ENCODE results near the gene PLN.

The PLN gene

GRCh38 chr6:118522422-118522821 is 25.7 kb upstream of the PLN start:
- TF ChIP-seq CTBP1 (IDR thresholded peaks at IDR 0.05; ENCODE audit: borderline replicate concordance): no peak
- no peak for TF ChIP-seq SUZ12 (IDR thresholded peaks at IDR 0.05)
- no peak for TF ChIP-seq ELF4 (IDR thresholded peaks at IDR 0.05)
- no peak for TF ChIP-seq TARDBP (IDR thresholded peaks at IDR 0.05)
- TF ChIP-seq NFRKB (IDR thresholded peaks at IDR 0.05): no peak
- TF ChIP-seq ZNF384 (IDR thresholded peaks at IDR 0.05): no peak
- TF ChIP-seq FOXK2 (IDR thresholded peaks at IDR 0.05): no peak
- no peak for TF ChIP-seq FOXM1 (IDR thresholded peaks at IDR 0.05; ENCODE audit: borderline replicate concordance)
- no peak for TF ChIP-seq HDGF (IDR thresholded peaks at IDR 0.05; ENCODE audit: borderline replicate concordance)
- no peak for TF ChIP-seq BHLHE40 (IDR thresholded peaks at IDR 0.05; ENCODE audit: borderline replicate concordance)
- no peak for TF ChIP-seq L3MBTL2 (conservative IDR thresholded peaks at IDR 0.05)
- no peak for TF ChIP-seq ARNT (IDR thresholded peaks at IDR 0.05)
- no peak for TF ChIP-seq LEF1 (IDR thresholded peaks at IDR 0.05; ENCODE audit: borderline replicate concordance)
- no peak for TF ChIP-seq SP1 (IDR thresholded peaks at IDR 0.05)
- TF ChIP-seq PKNOX1 (IDR thresholded peaks at IDR 0.05): no peak
- no peak for TF ChIP-seq FOXA1 (IDR thresholded peaks at IDR 0.05)
- ChIA-PET CTCF (no interaction called here), POLR2A (no interaction called here)
- no peak for DNase-seq (ENCODE audit: extremely low spot score)

- POLR2A ChIA-PET: no interaction called here
- TF ChIP-seq LEF1 (IDR thresholded peaks at IDR 0.05; ENCODE audit: borderline replicate concordance) (no peak), FOXK2 (IDR thresholded peaks at IDR 0.05) (no peak), BHLHE40 (IDR thresholded peaks at IDR 0.05; ENCODE audit: borderline replicate concordance) (no peak), NFRKB (IDR thresholded peaks at IDR 0.05) (no peak), ARNT (IDR thresholded peaks at IDR 0.05) (no peak), FOXA1 (IDR thresholded peaks at IDR 0.05) (no peak), SUZ12 (IDR thresholded peaks at IDR 0.05) (no peak), FOXM1 (IDR thresholded peaks at IDR 0.05; ENCODE audit: borderline replicate concordance) (no peak), ZNF384 (IDR thresholded peaks at IDR 0.05) (no peak), L3MBTL2 (conservative IDR thresholded peaks at IDR 0.05) (no peak), TARDBP (IDR thresholded peaks at IDR 0.05) (no peak), ELF4 (IDR thresholded peaks at IDR 0.05) (no peak), HDGF (IDR thresholded peaks at IDR 0.05; ENCODE audit: borderline replicate concordance) (no peak), SP1 (IDR thresholded peaks at IDR 0.05) (no peak), PKNOX1 (IDR thresholded peaks at IDR 0.05) (no peak), CTBP1 (IDR thresholded peaks at IDR 0.05; ENCODE audit: borderline replicate concordance) (no peak)
- no peak for DNase-seq (ENCODE audit: extremely low spot score)
- CTCF ChIA-PET: no interaction called here
Observed at GRCh38 chr6:118523216-118523615, 24.9 kb upstream of the PLN start.

- ChIA-PET POLR2A (no interaction called here), CTCF (no interaction called here)
- TF ChIP-seq SUZ12 (IDR thresholded peaks at IDR 0.05): no peak
- TF ChIP-seq SP1 (IDR thresholded peaks at IDR 0.05): no peak
- no peak for TF ChIP-seq HDGF (IDR thresholded peaks at IDR 0.05; ENCODE audit: borderline replicate concordance)
- TF ChIP-seq BHLHE40 (IDR thresholded peaks at IDR 0.05; ENCODE audit: borderline replicate concordance): no peak
- no peak for TF ChIP-seq PKNOX1 (IDR thresholded peaks at IDR 0.05)
- TF ChIP-seq NFRKB (IDR thresholded peaks at IDR 0.05): no peak
- no peak for TF ChIP-seq FOXM1 (IDR thresholded peaks at IDR 0.05; ENCODE audit: borderline replicate concordance)
- TF ChIP-seq TARDBP (IDR thresholded peaks at IDR 0.05): no peak
- no peak for TF ChIP-seq ELF4 (IDR thresholded peaks at IDR 0.05)
- no peak for TF ChIP-seq ZNF384 (IDR thresholded peaks at IDR 0.05)
- DNase-seq (ENCODE audit: extremely low spot score): no peak
Observed at GRCh38 chr6:118524686-118525085, 23.4 kb upstream of the PLN start.

GRCh38 chr6:118525913-118526780 is 21.9 kb upstream of the PLN start:
- DNase-seq (ENCODE audit: extremely low spot score): no peak
- ChIA-PET CTCF (no interaction called here), POLR2A (no interaction called here)
- TF ChIP-seq CTBP1 (IDR thresholded peaks at IDR 0.05; ENCODE audit: borderline replicate concordance): no peak
- TF ChIP-seq ELF4 (IDR thresholded peaks at IDR 0.05): no peak
- TF ChIP-seq HDGF (IDR thresholded peaks at IDR 0.05; ENCODE audit: borderline replicate concordance): no peak

- TF ChIP-seq SP1 (IDR thresholded peaks at IDR 0.05): no peak
- no peak for TF ChIP-seq HDGF (IDR thresholded peaks at IDR 0.05; ENCODE audit: borderline replicate concordance)
- no peak for TF ChIP-seq FOXA1 (IDR thresholded peaks at IDR 0.05)
- no peak for TF ChIP-seq ARNT (IDR thresholded peaks at IDR 0.05)
- TF ChIP-seq ZNF384 (IDR thresholded peaks at IDR 0.05): no peak
- TF ChIP-seq PKNOX1 (IDR thresholded peaks at IDR 0.05): no peak
- TF ChIP-seq TARDBP (IDR thresholded peaks at IDR 0.05): no peak
- TF ChIP-seq BHLHE40 (IDR thresholded peaks at IDR 0.05; ENCODE audit: borderline replicate concordance): no peak
- TF ChIP-seq ELF4 (IDR thresholded peaks at IDR 0.05): no peak
- no peak for TF ChIP-seq FOXM1 (IDR thresholded peaks at IDR 0.05; ENCODE audit: borderline replicate concordance)
- TF ChIP-seq LEF1 (IDR thresholded peaks at IDR 0.05; ENCODE audit: borderline replicate concordance): no peak
- no peak for TF ChIP-seq SUZ12 (IDR thresholded peaks at IDR 0.05)
- TF ChIP-seq FOXK2 (IDR thresholded peaks at IDR 0.05): no peak
- TF ChIP-seq L3MBTL2 (conservative IDR thresholded peaks at IDR 0.05): no peak
- POLR2A ChIA-PET: no interaction called here
Observed at GRCh38 chr6:118528129-118528528, 20.0 kb upstream of the PLN start.

More at GRCh38 chr6:118528129-118528528, 20.0 kb upstream of the PLN start:
- CTCF ChIA-PET: no interaction called here
- no peak for DNase-seq (ENCODE audit: extremely low spot score)
